A549 (cell line): ENCODE results near the gene EGFLAM.

Experiments used
- EP300 ChIP-seq, 2 experiments: fragments of >200 bp; sonication (Bioruptor Twin); formaldehyde crosslinking; IDR thresholded peaks; 2 replicates in 1 of 2; 3 replicates in 1 of 2; pipeline ENCODE4 v1.6.1; 2016 to 2017
- NPAS2 ChIP-seq: fragments of 250-450 bp; sonication (Bioruptor Pico); IDR thresholded peaks from 2 replicates; pipeline ENCODE4 v1.8.0; 2022; ENCODE audit warnings: mild to moderate bottlenecking, moderate library complexity, borderline replicate concordance
- PHF8 ChIP-seq: fragments of 200-600 bp; sonication (generic); IDR thresholded peaks from 2 replicates; pipeline ENCODE4 v1.6.1; 2016; ENCODE audit warnings: low read depth, mild to moderate bottlenecking, antibody characterized with exemption, moderate library complexity, borderline replicate concordance
- SMC3 ChIP-seq: fragments of >200 bp; sonication (Bioruptor Twin); formaldehyde crosslinking; IDR thresholded peaks from 3 replicates; pipeline ENCODE4 v1.6.1; 2018; ENCODE audit warnings: inconsistent platforms
- TF ChIP-seq, protein P1 (sequence below): fragments of >200 bp; sonication (Bioruptor Twin); formaldehyde crosslinking; IDR thresholded peaks from 3 replicates; pipeline ENCODE4 v1.5.1; 2016

DNA sequence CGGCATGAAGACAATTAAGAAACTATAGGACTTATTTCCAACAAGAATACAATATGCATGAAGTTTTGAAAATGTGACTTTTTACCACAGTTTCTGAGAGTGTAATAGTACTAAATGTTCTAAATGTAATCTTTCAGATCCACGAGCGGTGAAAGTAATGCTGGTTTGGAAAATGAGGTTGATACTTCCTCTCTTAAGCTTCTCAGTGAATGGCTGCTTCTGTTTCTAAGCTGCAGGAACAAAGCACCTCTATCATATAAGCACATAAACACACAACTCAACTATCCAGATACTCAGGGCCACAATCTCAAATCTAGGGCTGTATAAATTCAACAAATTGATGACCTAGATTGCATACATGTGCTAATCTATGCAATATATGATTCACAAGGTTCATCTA is 219.8 kb downstream of the EGFLAM start:
- TF ChIP-seq, protein P1, sequence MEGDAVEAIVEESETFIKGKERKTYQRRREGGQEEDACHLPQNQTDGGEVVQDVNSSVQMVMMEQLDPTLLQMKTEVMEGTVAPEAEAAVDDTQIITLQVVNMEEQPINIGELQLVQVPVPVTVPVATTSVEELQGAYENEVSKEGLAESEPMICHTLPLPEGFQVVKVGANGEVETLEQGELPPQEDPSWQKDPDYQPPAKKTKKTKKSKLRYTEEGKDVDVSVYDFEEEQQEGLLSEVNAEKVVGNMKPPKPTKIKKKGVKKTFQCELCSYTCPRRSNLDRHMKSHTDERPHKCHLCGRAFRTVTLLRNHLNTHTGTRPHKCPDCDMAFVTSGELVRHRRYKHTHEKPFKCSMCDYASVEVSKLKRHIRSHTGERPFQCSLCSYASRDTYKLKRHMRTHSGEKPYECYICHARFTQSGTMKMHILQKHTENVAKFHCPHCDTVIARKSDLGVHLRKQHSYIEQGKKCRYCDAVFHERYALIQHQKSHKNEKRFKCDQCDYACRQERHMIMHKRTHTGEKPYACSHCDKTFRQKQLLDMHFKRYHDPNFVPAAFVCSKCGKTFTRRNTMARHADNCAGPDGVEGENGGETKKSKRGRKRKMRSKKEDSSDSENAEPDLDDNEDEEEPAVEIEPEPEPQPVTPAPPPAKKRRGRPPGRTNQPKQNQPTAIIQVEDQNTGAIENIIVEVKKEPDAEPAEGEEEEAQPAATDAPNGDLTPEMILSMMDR = no peak
- TF ChIP-seq PHF8 (no peak), NPAS2 (CRISPR knock-in tag) (no peak), EP300 (IDR thresholded peaks at IDR 0.05) (no peak), SMC3 (no peak)
